Stimulated activated CD8-positive, alpha-beta memory T cell treated with anti-CD3 and anti-CD28 coated beads, Interleukin-15, amount 100 ng/mL, for 48 hours (primary cell): Measurements from ENCODE around the gene SPINK8.
A peak's percentile ranks its signal among the peaks of the same experiment; 100 is the strongest.
"Not testable (repeated sequence)": the region's sequence is repeated elsewhere in the genome, so short reads cannot be mapped to it uniquely, and the experiment has no call there.

Experiments used
- DNase-seq, 2 donors: peaks; one replicate each; pipeline ENCODE4 v3.0.0-alpha.2; 2020; ENCODE audit warnings: low read depth in 2 of 2

SPINK8 gene

GRCh38 chr3:48331706-48332435, 1.6 kb downstream of the SPINK8 start:
- not testable (repeated sequence) for DNase-seq

GRCh38 chr3:48320996-48321395, 12.5 kb downstream of the SPINK8 start:
- DNase-seq = no peak

- no peak for DNase-seq
Measured at GRCh38 chr3:48318713-48319468, 14.6 kb downstream of the SPINK8 start.

- DNase-seq = no peak
Measured at GRCh38 chr3:48314542-48314941, 18.9 kb downstream of the SPINK8 start.

- no peak for DNase-seq
Measured at GRCh38 chr3:48306860-48307530, 26.5 kb downstream of the SPINK8 start.

GRCh38 chr3:48306290-48306689, 27.2 kb downstream of the SPINK8 start:
- no peak for DNase-seq

GRCh38 chr3:48305396-48305795, 28.1 kb downstream of the SPINK8 start:
- no peak for DNase-seq

- no peak for DNase-seq
Measured at GRCh38 chr3:48303021-48303420, 30.4 kb downstream of the SPINK8 start.

- DNase-seq = peak in 1 of 2 donors; percentile 6
Measured at GRCh38 chr3:48301800-48302166, 31.7 kb downstream of the SPINK8 start.

GRCh38 chr3:48301020-48301799, 32.3 kb downstream of the SPINK8 start, which contains the start of gene NME6:
Gene NME6, minus strand, starts transcription at chr3:48301367.
- peak; percentile 88 to 91 for DNase-seq

- DNase-seq = peak in 1 of 2 donors; percentile 17
Measured at GRCh38 chr3:48299746-48300712, 33.4 kb downstream of the SPINK8 start.

GRCh38 chr3:48297111-48297810, 36.2 kb downstream of the SPINK8 start:
- no peak for DNase-seq

- DNase-seq = no peak
Measured at GRCh38 chr3:48296699-48297098, 36.8 kb downstream of the SPINK8 start.

GRCh38 chr3:48294611-48295263, 38.7 kb downstream of the SPINK8 start:
- no peak for DNase-seq

- no peak for DNase-seq
Measured at GRCh38 chr3:48289659-48290058, 43.8 kb downstream of the SPINK8 start.

- no peak for DNase-seq
Measured at GRCh38 chr3:48287034-48287433, 46.4 kb downstream of the SPINK8 start.

GRCh38 chr3:48286308-48286707, 47.2 kb downstream of the SPINK8 start:
- no peak for DNase-seq

GRCh38 chr3:48285675-48286074, 47.8 kb downstream of the SPINK8 start:
- no peak for DNase-seq

GRCh38 chr3:48285132-48285531, 48.3 kb downstream of the SPINK8 start:
- DNase-seq = no peak
